Adipose tissue (tissue), 3 donors: ENCODE measurements around the gene ENTPD6. TPM values are rescaled to one million over a fixed set of nuclear protein-coding genes. Genes with fewer than 3 reads are reported as not detected.

ENCODE experiments used
- polyA plus RNA-seq, 3 donors: library from polyadenylated mRNA; stranded (reverse); fragments of 200-250 nt; gene quantifications; one replicate each; pipeline ENCODE4 v1.2.3, GENCODE V29; 2013
- donor health status: healthy with polysubstance abuse.
- donor health status: Bipolar disorder and iron deficiency.
- donor health status: healthy.

The ENTPD6 gene
- polyA plus RNA-seq, 3 donors = 38.5 to 47.8 (median 42.4) TPM

Other genes starting within 250 kb of the ENTPD6 start
- gene CST7, start 246.4 kb upstream of the ENTPD6 start, polyA plus RNA-seq = 10 to 100 TPM in 2 of 3 donors, 1 to 10 TPM in 1; 1.2 to 35.0 (median 30.4) TPM
- gene APMAP, start 203.0 kb upstream of the ENTPD6 start, polyA plus RNA-seq = 100 to 1,000 TPM in 1 of 3 donors, 10 to 100 TPM in 2; 52.2 to 341 (median 81.1) TPM
- 10 to 100 TPM in 1 of 3 donors, 1 to 10 TPM in 2; 9.1 to 27.2 (median 9.3) TPM for gene ACSS1, start 137.6 kb upstream of the ENTPD6 start, polyA plus RNA-seq
- gene VSX1, start 113.6 kb upstream of the ENTPD6 start, polyA plus RNA-seq = under 1 TPM in 1 of 3 donors, not detected in 2; 0.24 TPM
- 10 to 100 TPM; 14.4 to 39.4 (median 39.1) TPM for gene PYGB, start 52.4 kb downstream of the ENTPD6 start, polyA plus RNA-seq
- gene ABHD12, start 195.1 kb downstream of the ENTPD6 start, polyA plus RNA-seq = 10 to 100 TPM; 31.0 to 35.7 (median 33.0) TPM
- under 1 TPM; 0.23 to 0.34 (median 0.24) TPM for gene GINS1, start 212.0 kb downstream of the ENTPD6 start, polyA plus RNA-seq